DMS114 treated with DMSO at 0.1 percent for 48 hours (cell line): ENCODE data around the gene DNAAF1.
A peak's percentile ranks its signal among the peaks of the same experiment; 100 is the strongest.
"Not testable (repeated sequence)": the region's sequence is repeated elsewhere in the genome, so short reads cannot be mapped to it uniquely, and the experiment has no call there.

Experiments
- DNase-seq: peaks from one replicate; lab custom pipeline; 2025; ENCODE audit not compliant: unreplicated experiment; lab: John Stamatoyannopoulos, UW

The DNAAF1 gene

GRCh38 chr16:84144859-84145639, at the start of gene DNAAF1, which contains the start of gene HSDL1:
DNAAF1 (plus strand) TSS chr16:84145308; CDS start chr16:84145441, 133 bp downstream.
HSDL1 (minus strand) TSS chr16:84145177; CDS start chr16:84131321, 13,856 bp downstream.
- DNase-seq, result peak; percentile 70

- no peak for DNase-seq
These were observed 49.6 kb upstream of the DNAAF1 start for GRCh38 chr16:84095466-84095865.

DNA sequence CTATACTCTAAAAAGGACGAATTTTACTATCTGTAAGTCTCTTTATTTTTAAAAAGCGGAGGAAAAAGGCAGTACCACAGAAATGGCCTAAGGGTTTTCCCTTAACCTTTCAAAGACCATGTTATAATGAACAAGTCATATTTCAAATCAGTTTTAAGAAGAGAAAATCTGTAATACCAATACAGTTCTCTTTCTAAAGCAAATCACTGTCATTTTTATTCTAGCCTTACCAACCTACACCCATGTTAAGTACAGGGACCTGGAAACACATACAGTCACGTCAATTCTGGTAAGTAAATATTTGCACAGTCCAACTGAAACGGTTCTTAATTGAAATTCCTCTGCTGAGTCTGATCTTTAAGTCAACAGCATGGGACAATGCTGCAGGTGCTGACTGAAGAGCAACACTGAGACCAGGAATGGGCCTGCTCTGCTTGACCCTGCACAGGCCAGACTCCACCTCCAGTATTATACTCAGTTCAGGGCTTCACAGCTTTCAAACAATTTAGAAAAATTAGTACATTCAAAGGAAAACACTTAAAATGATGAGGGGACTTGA, 48.6 kb upstream of the DNAAF1 start:
- DNase-seq, result no peak

GRCh38 chr16:84098939-84099338, 46.2 kb upstream of the DNAAF1 start:
- DNase-seq, result no peak

DNA sequence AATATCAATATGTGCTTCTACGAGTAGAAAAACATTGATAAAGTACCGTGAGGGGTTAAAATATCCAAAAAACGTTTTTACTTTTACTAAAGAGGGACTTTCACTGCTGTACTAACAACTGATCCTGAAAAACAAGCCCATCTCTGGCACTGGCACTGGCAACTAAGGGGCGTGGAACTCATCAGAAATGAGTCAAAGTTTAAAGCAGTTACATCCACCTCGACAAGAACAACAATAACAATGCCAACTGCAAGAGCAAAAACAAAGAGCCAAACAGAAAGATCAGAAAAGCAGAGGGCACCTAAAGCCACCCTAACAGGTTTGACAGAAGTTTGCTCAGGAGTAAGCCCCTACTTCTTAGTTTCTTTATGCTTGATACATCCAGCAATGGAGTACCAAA, 41.4 kb upstream of the DNAAF1 start:
- no peak for DNase-seq

GRCh38 chr16:84104231-84104630, 40.9 kb upstream of the DNAAF1 start:
- DNase-seq, result no peak

DNA sequence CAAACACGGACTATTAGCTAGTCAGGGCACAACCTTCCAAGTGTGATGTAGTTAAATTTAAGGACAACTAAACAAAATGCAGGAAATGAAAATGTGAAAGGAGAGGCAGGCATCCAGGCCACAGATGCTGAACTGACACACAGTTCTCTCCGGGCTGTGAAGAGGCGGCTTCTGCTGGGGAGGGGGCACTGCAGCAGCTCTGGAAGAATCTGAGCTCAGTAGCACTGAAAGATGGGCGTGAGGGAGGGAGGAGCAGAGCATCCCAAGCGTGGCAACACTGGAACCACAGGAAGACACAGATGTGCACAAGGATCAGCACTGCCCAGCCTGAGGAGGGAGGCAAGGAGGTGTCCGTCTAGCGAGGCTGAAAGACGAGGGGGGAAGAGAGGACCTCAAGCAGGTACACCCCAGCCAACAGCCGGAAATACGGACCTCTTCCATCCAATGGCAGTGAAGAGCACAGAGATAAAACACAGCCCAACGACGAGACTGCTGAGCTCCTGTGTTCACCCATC, 39.8 kb upstream of the DNAAF1 start:
- no peak for DNase-seq

GRCh38 chr16:84105948-84106740, 39.0 kb upstream of the DNAAF1 start:
- DNase-seq, result no peak

DNA sequence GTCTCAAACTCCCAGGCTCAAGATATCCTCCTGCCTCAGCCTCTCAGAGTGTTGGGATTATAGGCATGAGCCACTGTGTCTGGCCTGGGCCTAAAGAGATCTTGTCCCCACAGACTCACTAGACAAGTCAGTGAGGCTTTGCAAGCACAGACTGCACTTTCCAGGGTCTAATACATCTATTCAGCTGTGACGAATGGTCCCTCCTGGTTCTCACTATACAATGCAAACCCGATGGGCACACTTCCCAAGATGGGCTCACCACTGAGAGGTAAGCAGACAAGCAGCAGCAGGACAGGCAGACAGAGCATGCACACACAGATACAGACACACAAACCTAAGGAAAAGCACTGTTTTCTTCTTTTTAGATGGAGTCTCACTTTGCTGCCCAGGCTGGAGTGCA, 37.2 kb upstream of the DNAAF1 start:
- no peak for DNase-seq

- no peak for DNase-seq
These were observed 35.3 kb upstream of the DNAAF1 start for GRCh38 chr16:84109598-84110335.

DNA sequence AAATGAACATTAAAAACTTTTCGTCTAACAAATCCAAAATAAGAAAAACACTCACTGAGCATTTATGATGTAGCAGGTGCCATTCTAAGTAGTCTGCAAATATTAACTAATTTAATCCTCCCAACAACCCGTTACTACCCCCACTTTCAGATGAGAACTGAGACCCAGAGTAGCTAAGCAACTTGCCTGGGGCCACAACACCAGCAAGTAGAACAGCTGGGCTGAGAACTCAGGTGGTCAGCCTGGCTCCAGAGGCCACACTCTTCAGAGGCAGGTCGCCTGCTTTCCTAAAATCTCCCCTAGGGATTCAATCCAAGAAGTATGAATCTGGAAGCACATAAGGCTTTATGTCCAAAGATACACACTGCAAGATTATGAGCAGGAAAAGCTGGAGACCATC, 34.6 kb upstream of the DNAAF1 start:
- DNase-seq, result no peak

DNA sequence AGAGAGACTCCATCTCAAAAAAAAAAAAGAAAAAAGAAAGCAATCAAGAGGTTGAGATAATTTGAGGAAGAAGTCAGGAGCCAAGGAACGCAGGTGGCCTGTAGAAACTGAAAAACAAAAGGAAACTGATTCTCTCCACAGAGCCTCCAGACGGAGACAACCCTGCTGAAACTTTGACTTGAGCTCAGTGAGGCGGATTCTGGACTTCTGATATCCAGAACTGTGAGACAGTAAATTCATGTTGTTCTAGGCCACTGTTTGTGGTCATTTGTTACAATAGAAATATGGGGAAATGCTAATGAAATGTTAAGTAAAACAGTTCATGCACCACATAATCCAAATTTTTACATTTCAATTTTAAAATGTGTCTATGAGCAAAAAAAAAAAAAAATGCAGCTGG, 33.6 kb upstream of the DNAAF1 start:
- DNase-seq, result no peak

DNA sequence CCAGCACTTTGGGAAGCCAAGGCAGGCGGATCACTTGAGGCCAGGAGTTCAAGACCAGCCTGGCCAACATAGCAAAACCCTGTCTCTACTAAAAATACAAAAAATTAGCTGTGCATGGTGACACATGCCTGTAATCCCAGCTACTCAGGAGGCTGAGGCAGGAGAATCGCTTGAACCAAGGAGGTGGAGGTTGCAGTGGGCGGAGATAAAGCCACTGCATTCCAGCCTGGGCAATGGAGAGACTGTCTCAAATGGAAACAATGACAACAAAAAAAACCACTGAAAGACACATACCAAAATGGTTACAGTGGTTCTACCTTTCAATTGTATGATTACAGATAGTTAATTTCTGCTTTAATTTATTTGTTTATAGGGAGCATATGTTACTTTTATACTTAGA, 33.2 kb upstream of the DNAAF1 start:
- DNase-seq, result not testable (repeated sequence)

GRCh38 chr16:84115919-84116719, 29.0 kb upstream of the DNAAF1 start:
- DNase-seq, result no peak

- DNase-seq, result peak; percentile 94
These were observed 28.2 kb upstream of the DNAAF1 start, which contains the start of gene MBTPS1 for GRCh38 chr16:84116720-84117493. MBTPS1 (minus strand) TSS chr16:84116942; CDS start chr16:84101783, 15,159 bp downstream.

DNA sequence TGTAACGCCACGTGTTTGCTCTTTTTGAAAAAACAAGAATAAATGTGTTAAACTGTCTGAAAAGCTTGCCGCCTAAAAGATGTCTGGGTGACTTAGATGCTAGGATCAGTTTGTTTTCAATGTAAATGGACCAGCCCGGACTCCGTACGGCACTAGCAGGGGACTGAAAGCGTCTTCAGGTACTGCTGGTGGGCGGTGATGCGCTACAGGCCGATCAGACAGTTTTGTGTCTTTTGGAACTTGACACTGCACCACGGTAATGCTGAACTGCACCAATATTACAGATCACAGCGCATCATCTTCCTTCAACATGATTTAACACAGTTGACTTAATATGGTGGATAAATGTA, 27.6 kb upstream of the DNAAF1 start:
- DNase-seq, result peak; percentile 52

DNA sequence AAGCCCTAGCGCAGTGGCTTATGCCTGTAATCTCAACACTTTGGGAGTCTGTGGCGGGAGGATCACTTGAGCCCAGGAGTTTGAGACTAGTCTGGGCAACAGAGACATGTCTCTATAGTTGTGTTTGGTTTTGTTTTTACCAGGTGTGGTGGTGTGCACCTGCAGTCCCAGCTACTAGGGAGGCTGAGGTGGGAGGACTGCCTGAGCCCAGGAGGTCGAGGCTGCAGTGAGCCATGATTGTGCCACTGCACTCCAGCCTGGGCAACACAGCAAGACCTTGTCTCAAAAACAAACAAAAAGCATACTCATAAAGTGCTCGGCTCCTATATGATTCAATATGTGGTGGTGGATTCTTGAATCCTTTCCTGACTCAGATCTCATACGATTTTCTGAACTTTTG, 26.8 kb upstream of the DNAAF1 start:
- not testable (repeated sequence) for DNase-seq

- DNase-seq, result no peak
These were observed 25.7 kb upstream of the DNAAF1 start for GRCh38 chr16:84119368-84119767.

DNA sequence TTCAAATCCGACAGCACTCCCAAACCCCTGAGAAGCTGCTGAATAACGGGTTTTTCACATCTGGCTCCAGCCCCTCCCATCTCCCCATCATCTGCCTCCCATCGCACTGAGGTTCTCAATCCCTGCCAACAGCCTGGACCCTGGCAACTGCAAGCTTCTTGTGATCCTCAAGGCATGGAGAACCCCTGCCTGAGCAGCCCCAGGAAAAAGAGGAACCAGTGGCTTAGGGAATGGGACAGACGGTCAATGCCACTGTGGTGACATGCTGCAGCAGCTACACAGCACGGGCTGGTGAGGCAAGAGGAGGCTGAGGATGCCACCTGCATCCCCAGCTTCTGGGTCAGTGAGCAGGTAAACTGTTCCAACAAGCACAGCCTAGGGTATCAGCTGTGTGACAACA, 25.1 kb upstream of the DNAAF1 start:
- DNase-seq, result no peak
